Heart right ventricle (tissue), 16 donors: Measurements from ENCODE around the gene IGF2R. TPM values are rescaled to one million over a fixed set of nuclear protein-coding genes. Genes with fewer than 3 reads are reported as not detected.

ENCODE experiments used
- ATAC-seq, 8 donors: fragments of 200-7000 bp; cut with Tn5 transposase; one replicate each; pipeline ENCODE4 v1.9.1; 2020; ENCODE audit warnings: mild to moderate bottlenecking in 8 of 8, moderate library complexity in 8 of 8, moderate number of reproducible peaks in 1 of 8
- DNase-seq, 2 donors: peaks; one replicate each; pipeline ENCODE4 v3.0.0-alpha.2; 2020
- H3K27ac ChIP-seq, 10 donors: fragments of 200-600 bp; sonication (generic) in 2 of 10; one replicate each; pipeline versions ENCODE4 v1.5.0 to v1.8.0; 2020 to 2022; ENCODE audit warnings: mild to moderate bottlenecking in 3 of 10
- H3K27me3 ChIP-seq, 7 donors: fragments of 200-600 bp; one replicate each; pipeline ENCODE4 v1.8.0; 2021 to 2022; ENCODE audit warnings: mild to moderate bottlenecking in 2 of 7
- H3K36me3 ChIP-seq, 9 donors: fragments of 200-600 bp; sonication (generic) in 1 of 9; one replicate each; pipeline versions ENCODE4 v1.5.0 to v1.8.0; 2020 to 2022; ENCODE audit warnings: mild to moderate bottlenecking in 2 of 9
- H3K4me1 ChIP-seq, 9 donors: fragments of 200-600 bp; sonication (generic) in 1 of 9; one replicate each; pipeline versions ENCODE4 v1.5.0 to v1.8.0; 2020 to 2022; ENCODE audit warnings: mild to moderate bottlenecking in 4 of 9
- H3K4me3 ChIP-seq, 10 donors: fragments of 200-600 bp; sonication (generic) in 2 of 10; one replicate each; pipeline versions ENCODE4 v1.5.0 to v1.8.0; 2020 to 2022; ENCODE audit warnings: mild to moderate bottlenecking in 7 of 10, moderate library complexity in 2 of 10
- H3K9me3 ChIP-seq, 11 donors: fragments of 200-600 bp in 10 of 11; sonication (generic) in 2 of 11; one replicate each; pipeline versions ENCODE4 v1.5.0 to v1.8.0; 2013 to 2022; ENCODE audit warnings: mild to moderate bottlenecking in 2 of 11, control low read depth in 1 of 11, moderate library complexity in 1 of 11
- WGBS, 2 donors: extraction: QIAGEN DNeasy Blood & Tissue Kit; methylation state at CpG; one replicate each; pipeline ENCODE4 v1.1.7; 2013; ENCODE audit warnings: inconsistent platforms in 1 of 2; 5-methylcytosine and 5-hydroxymethylcytosine counted together
- intact Hi-C, 10 donors: fragments of 100-400 bp; cut with DNase I; formaldehyde crosslinking; loops; one replicate each; pipeline versions ENCODE4 v1.11.1 to v1.14.2; 2022
- polyA plus RNA-seq, 2 donors: library from polyadenylated mRNA; stranded (reverse); fragments of 200-250 nt; gene quantifications; one replicate each; pipeline ENCODE4 v1.2.3, GENCODE V29; 2013
- total RNA-seq, 10 donors: library from RNA; stranded (reverse); fragmentation: NEBNext Ultra II Directional in 3 of 10; extraction: Animal tissue kit (Norgen Biotek cat#: 25700) in 3 of 10; gene quantifications; one replicate each; pipeline versions ENCODE4 v1.2.1 to v1.2.4, GENCODE V29; 2021 to 2023
- TF ChIP-seq, protein P1 (sequence below), 9 donors: fragments of 200-600 bp; sonication (generic) in 2 of 9; IDR thresholded peaks; one replicate each; pipeline versions ENCODE4 v1.5.0 to v1.8.0; 2021 to 2022; ENCODE audit warnings: antibody characterized with exemption in 9 of 9, mild to moderate bottlenecking in 5 of 9, moderate library complexity in 1 of 9
- donor health status: Arrhythmogenic right ventricular cardiomyopathy.
- donor health status: ischemic (EF 13 %, LVEDD 7.1; RV severe dilation, severe dysfunction).
- donor health status: healthy with polysubstance abuse.
- donor health status: DM: no; HTN: yes; CAD: no.
- donor health status: DM: no; HTN: no; CAD: no.
- donor health status: ischemic (EF 25% LVEDD 6.9; RV normal size, moderate dysfunction).
- donor health status: ischemic (EF 25% LVEDD 5.7; RV mildly dilated, moderate dysfunction).
- donor health status: healthy.
- donor health status: DM: yes; HTN: yes; CAD: no.
- donor health status: Ischemic cardiomyopathy.
- donor health status: ischemic (EF 35%, LVEDD 5.7; RV mildly dilated, moderate dysfunction).
- donor health status: nonischemic (EF 11% LVEDD 7.7; RV severe dilation, severe dysfunction).
- donor health status: DM: yes; HTN: yes; CAD: no.
- donor health status: PGD.
- donor health status: ischemic (EF 29% LVEDD 5.4; RV normal size, mild dysfunction).
- donor health status: nonischemic (EF 23%, LVEDD 6.1; RV moderate dilation, normal function).

IGF2R gene
- total and polyA plus RNA-seq, 12 donors = 13.7 to 95.6 (median 70.2) TPM

DNA sequence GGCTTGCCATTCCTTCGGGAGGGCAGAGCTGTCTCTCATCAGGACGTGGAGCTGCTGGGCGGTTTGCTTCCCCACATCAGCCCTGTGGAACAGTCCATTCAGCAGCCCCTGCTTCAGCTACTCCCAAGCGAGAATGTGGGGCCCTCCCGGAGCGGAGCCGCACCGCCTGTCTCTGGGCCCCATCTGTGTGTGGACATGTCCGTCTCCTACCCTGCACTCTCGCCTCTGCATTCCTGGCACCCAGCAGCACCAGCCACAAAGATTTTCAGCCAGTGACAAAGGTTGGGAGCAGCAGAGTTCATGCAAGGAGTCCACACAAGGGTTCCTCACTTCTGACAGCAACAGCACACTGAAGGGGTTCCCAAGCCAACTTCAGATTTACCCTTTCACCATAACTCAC lies 123.7 kb downstream of the IGF2R start:
- DNase-seq (no peak), ATAC-seq (peak in 1 of 8 donors; percentile 27)
- H3K9me3 ChIP-seq = no peaks in the 10 kb centered on the region
- H3K27ac ChIP-seq = no peak overlapping the region
- TF ChIP-seq, protein P1, sequence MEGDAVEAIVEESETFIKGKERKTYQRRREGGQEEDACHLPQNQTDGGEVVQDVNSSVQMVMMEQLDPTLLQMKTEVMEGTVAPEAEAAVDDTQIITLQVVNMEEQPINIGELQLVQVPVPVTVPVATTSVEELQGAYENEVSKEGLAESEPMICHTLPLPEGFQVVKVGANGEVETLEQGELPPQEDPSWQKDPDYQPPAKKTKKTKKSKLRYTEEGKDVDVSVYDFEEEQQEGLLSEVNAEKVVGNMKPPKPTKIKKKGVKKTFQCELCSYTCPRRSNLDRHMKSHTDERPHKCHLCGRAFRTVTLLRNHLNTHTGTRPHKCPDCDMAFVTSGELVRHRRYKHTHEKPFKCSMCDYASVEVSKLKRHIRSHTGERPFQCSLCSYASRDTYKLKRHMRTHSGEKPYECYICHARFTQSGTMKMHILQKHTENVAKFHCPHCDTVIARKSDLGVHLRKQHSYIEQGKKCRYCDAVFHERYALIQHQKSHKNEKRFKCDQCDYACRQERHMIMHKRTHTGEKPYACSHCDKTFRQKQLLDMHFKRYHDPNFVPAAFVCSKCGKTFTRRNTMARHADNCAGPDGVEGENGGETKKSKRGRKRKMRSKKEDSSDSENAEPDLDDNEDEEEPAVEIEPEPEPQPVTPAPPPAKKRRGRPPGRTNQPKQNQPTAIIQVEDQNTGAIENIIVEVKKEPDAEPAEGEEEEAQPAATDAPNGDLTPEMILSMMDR (IDR thresholded peaks at IDR 0.05) = no peak
- H3K4me1 ChIP-seq = no peaks in the 10 kb centered on the region
- no peaks in the 10 kb centered on the region for H3K27me3 ChIP-seq
- H3K4me3 ChIP-seq = no peak overlapping the region
- WGBS, 2 donors = 83% methylated on average over 10 of the region's 10 CpGs
- H3K36me3 ChIP-seq = peaks cover 0 to 100% (median 56%) of the 10 kb centered on the region in 9 donors
- intact Hi-C loops = no loop called here

DNA sequence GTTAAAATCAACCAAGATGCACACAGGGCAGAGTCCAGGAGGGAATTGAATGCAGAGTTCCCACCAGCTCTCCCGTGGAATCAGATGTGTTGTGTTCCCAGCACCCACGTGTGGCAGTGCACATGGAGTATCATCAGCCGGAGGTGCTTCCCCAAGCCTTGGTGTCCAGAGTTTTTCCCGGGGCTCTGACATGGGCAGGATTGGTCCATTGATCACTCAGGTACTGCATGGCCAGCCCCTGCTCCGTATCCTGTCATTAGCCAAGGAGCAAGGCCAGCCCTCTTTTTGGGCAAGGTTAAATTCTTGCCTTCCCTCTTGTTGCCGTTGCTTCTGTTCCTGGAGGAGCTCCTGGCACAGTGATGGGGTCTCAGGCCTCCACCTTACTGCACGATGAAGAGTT lies 124.2 kb downstream of the IGF2R start:
- WGBS, 2 donors = 87 to 92% methylated on average over 7 of the region's 7 CpGs
- peaks cover 0 to 100% (median 61%) of the 10 kb centered on the region in 9 donors for H3K36me3 ChIP-seq
- TF ChIP-seq, protein P1 (IDR thresholded peaks at IDR 0.05) = no peak
- H3K4me3 ChIP-seq = no peak overlapping the region
- DNase-seq (no peak), ATAC-seq (peak in 1 of 8 donors; percentile 45)
- H3K27me3 ChIP-seq = no peaks in the 10 kb centered on the region
- H3K9me3 ChIP-seq = no peaks in the 10 kb centered on the region
- no peak overlapping the region for H3K27ac ChIP-seq
- no peaks in the 10 kb centered on the region for H3K4me1 ChIP-seq
- intact Hi-C loops = no loop called here

DNA sequence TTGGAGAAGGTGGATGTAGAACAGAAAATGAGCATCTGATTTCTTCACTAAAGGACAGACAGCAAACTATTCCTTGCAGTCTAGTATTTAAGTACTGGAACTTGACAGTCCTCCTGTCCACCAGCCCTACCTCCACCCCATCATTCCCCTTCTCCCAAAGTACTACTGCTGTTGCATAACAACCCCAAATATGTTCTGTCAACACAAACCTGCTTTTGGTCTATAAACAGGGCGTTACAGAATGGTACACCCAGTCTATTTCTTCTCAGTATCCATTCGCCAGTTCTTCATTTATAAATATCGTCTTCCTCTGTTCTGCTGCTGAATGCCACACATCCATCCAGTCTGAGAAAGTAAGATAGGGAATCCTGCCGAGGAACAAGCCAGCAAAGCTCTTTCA lies 125.1 kb downstream of the IGF2R start:
- WGBS, 2 donors = 92 to 93% methylated on average over 4 of the region's 4 CpGs
- Histone ChIP-seq H3K36me3 (peaks cover 0 to 100% (median 61%) of the 10 kb centered on the region in 9 donors), H3K9me3 (no peaks in the 10 kb centered on the region), H3K4me3 (no peak overlapping the region), H3K4me1 (no peaks in the 10 kb centered on the region), H3K27me3 (no peaks in the 10 kb centered on the region), H3K27ac (no peak overlapping the region)
- ATAC-seq (no peak), DNase-seq (no peak)
- TF ChIP-seq, protein P1 (IDR thresholded peaks at IDR 0.05) = no peak
- intact Hi-C loops = no loop called here

DNA sequence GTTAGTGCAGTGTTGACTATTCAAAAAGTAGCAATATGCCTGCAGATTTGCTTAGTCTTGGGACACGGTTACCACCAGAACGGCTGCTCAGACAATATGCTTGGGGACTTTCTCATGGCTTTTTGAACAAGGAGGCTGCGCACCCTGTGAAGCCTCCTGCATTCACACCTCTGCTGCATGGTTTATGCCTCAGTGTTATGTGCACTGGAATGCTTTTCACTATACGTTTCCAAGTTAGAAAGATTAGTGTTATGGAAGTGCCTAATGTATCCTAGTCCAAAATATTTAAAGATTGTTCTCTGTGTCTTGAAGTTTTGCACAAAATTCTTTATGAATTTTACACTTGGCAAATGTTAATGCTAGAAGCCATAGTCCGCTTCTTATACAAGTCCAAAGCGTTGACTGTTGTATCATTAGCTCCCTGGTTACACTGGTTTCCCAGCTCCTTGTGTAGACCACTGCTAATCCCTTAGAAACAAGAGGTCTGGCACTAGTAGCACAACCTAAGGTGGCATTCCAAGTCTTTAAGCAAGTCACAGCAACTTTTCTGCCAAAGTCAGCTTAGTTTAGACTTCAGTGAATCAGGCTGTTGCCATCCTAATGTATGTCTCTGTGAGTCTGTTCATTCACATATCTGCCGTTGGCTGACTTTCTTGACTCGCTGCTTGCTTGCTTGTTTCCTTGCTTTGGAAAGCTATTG lies 126.4 kb downstream of the IGF2R start:
- no peak overlapping the region for H3K27ac ChIP-seq
- intact Hi-C loops = no loop called here
- H3K4me1 ChIP-seq = peaks cover 0 to 11% (median 0%) of the 10 kb centered on the region in 9 donors
- 95 to 97% methylated on average over 8 of the region's 8 CpGs for WGBS, 2 donors
- H3K36me3 ChIP-seq = peaks cover 0 to 100% (median 48%) of the 10 kb centered on the region in 9 donors
- H3K9me3 ChIP-seq = no peaks in the 10 kb centered on the region
- H3K27me3 ChIP-seq = no peaks in the 10 kb centered on the region
- ATAC-seq (no peak), DNase-seq (no peak)
- no peak overlapping the region for H3K4me3 ChIP-seq
- TF ChIP-seq, protein P1 (IDR thresholded peaks at IDR 0.05) = no peak
